ENCODE data around the gene SEMA4D. TPM values are rescaled to one million over a fixed set of nuclear protein-coding genes. Genes with fewer than 3 reads are reported as not detected.

SEMA4D gene
- total and polyA plus RNA-seq, 9 of the 15 experiments (the other 6 are each of a cell fraction or from before 2014, with no cell fraction given): 0.38 to 5.1 (median 1.8) TPM

DNA sequence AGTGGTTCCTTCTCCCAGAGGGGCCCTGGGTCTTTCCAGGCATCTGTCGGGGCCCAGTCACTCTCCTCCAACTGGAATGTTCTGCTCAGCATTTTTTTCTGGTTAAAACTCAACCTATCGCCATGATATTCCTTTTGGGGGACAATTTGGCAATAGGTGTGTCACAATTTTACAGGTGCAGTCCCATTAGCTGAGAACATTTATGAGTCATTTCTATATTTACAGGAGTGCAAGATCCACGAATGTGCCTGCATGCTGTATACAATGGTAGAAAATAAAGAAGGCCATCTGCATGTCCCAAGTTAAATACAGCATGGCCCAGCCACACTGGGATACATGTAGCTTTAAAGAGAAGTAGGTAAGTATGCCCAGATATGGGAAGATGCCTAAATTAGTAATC lies 28.8 kb upstream of the SEMA4D start:
- H3K9me3 ChIP-seq (replicated peaks; ENCODE audit: control insufficient read depth, insufficient read depth, low read depth, low read length): no peaks in the 10 kb centered on the region
- intact Hi-C loops (cut with micrococcal nuclease) (no loop called here), in situ Hi-C loops (cut with MboI) (no loop called here)
- H3K9me1 ChIP-seq (ENCODE audit: control insufficient read depth, insufficient read depth, low read length): no peaks in the 10 kb centered on the region
- ChIA-PET POLR2A (no interaction called here), CTCF (ENCODE audit: low intra/inter-chr PET ratio) (no interaction called here)
- peaks cover 0 to 3% of the 10 kb centered on the region in 2 experiments; a peak in 2 of 5 replicates for H3K4me1 ChIP-seq (replicated peaks in 1 of 2; ENCODE audit: control insufficient read depth in 2 of 2, insufficient read depth in 2 of 2, low read length in 2 of 2)
- no peak overlapping the region for H3K9ac ChIP-seq (ENCODE audit: insufficient read depth in 1 of 2, low read depth in 2 of 2, low read length in 2 of 2)
- H3K36me3 ChIP-seq (ENCODE audit: control insufficient read depth, insufficient read depth, low read length): no peaks in the 10 kb centered on the region
- H3K79me2 ChIP-seq (ENCODE audit: control insufficient read depth, insufficient read depth, low read length): no peaks in the 10 kb centered on the region
- no TSS peak for BruUV-seq (replicated peaks)
- peaks cover 0 to 16% of the 10 kb centered on the region in 2 experiments; a peak in 1 of 5 replicates for H3K27me3 ChIP-seq (ENCODE audit: control insufficient read depth in 2 of 2, insufficient read depth in 2 of 2, low read length in 2 of 2)
- H4K20me1 ChIP-seq (replicated peaks; ENCODE audit: control insufficient read depth, insufficient read depth, low read length): no peaks in the 10 kb centered on the region
- DNase-seq (ENCODE audit: extremely low read depth in 1 of 4, low spot score in 3 of 4) (no peak), FAIRE-seq (no peak), ATAC-seq (no peak)
- no peak overlapping the region for H3K4me3 ChIP-seq
- no peak overlapping the region for H3K4me2 ChIP-seq (ENCODE audit: insufficient read depth, low read length)
- 6% methylated on average over 3 of the region's 3 CpGs for WGBS (ENCODE audit: insufficient coverage, low coverage, missing lambda C conversion rate)
- TF ChIP-seq ZNF354B (CRISPR knock-in tag; IDR thresholded peaks at IDR 0.05) (no peak), FOXJ2 (tag; IDR thresholded peaks at IDR 0.05) (no peak)
- H3K27ac ChIP-seq (ENCODE audit: extremely low read depth, low read depth, low read length): no peak overlapping the region
- no peak overlapping the region for H2AFZ ChIP-seq (ENCODE audit: low read depth, low read length)

DNA sequence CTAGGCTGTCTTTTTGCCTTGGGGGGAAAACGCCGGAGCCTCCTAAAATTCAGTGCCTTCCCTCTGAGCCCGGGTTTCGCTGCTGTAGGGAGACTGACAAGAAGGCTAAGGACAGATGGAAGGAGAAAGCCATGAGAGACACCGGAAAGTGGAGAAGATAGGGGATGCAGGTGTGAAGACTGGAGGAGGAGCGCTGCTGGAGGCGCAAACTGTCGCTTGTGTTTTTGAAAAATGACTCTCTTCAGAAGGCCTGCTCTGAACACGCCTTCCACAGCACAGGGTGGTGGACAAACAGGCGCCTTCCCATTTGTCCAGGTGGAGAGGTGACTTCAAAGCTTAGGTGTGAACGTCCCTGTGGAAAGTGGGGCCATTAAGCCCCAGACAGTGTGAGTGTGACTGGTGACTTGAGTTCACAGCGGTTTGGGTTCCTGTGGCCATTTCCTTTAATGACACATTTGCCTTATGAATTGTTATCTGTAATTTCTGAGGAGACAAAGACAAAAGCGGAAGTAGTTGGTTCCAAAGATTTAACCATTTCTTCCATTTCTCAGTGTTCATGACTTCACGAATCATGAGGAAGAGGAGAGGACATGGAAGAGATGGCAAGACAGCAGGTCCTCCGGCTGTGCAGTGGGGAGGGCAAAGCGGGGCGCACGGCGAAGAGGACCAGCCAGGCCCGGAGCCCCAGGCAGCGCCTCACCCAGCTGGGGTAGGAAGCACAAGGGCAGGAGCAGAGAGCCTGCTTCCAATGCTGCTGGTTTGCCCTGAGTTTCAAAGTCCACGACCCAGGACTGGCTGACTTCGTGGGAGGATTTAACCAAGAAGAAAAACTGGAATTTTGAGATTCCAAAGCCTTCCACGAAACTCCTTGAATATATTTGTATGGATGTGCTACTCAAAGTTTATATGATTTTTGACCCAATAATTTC lies 27.8 kb upstream of the SEMA4D start:
- no peaks in the 10 kb centered on the region for H3K36me3 ChIP-seq (ENCODE audit: control insufficient read depth, insufficient read depth, low read length)
- ATAC-seq (no peak), FAIRE-seq (no peak), DNase-seq (ENCODE audit: extremely low read depth in 1 of 4, low spot score in 3 of 4) (no peak)
- H3K27ac ChIP-seq (ENCODE audit: extremely low read depth, low read depth, low read length): no peak overlapping the region
- intact Hi-C loops (cut with micrococcal nuclease) (no loop called here), in situ Hi-C loops (cut with MboI) (no loop called here)
- ChIA-PET POLR2A (interaction anchor here (0.6 kb wide), 1 partner anchor 1284 kb away, joined by 3 read pairs; no protein-coding TSS in a partner anchor), CTCF (ENCODE audit: low intra/inter-chr PET ratio) (no interaction called here)
- TF ChIP-seq, protein P1, sequence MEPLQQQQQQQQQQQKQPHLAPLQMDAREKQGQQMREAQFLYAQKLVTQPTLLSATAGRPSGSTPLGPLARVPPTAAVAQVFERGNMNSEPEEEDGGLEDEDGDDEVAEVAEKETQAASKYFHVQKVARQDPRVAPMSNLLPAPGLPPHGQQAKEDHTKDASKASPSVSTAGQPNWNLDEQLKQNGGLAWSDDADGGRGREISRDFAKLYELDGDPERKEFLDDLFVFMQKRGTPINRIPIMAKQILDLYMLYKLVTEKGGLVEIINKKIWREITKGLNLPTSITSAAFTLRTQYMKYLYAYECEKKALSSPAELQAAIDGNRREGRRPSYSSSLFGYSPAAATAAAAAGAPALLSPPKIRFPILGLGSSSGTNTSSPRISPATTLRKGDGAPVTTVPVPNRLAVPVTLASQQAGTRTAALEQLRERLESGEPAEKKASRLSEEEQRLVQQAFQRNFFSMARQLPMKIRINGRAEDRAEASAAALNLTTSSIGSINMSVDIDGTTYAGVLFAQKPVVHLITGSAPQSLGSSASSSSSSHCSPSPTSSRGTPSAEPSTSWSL (CRISPR knock-in tag; IDR thresholded peaks at IDR 0.05; ENCODE audit: borderline replicate concordance): no peak
- TF ChIP-seq GABPA (tag; conservative IDR thresholded peaks at IDR 0.05; ENCODE audit: low read depth) (0 out of 2 replicates have a peak, but pooled peaks have one; percentile 27), NFYB (IDR thresholded peaks at IDR 0.05; ENCODE audit: extremely low read depth, insufficient read length) (no peak)
- TF ChIP-seq, protein P2, sequence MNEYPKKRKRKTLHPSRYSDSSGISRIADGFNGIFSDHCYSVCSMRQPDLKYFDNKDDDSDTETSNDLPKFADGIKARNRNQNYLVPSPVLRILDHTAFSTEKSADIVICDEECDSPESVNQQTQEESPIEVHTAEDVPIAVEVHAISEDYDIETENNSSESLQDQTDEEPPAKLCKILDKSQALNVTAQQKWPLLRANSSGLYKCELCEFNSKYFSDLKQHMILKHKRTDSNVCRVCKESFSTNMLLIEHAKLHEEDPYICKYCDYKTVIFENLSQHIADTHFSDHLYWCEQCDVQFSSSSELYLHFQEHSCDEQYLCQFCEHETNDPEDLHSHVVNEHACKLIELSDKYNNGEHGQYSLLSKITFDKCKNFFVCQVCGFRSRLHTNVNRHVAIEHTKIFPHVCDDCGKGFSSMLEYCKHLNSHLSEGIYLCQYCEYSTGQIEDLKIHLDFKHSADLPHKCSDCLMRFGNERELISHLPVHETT (CRISPR knock-in tag; conservative IDR thresholded peaks at IDR 0.05 in 1 of 2, IDR thresholded peaks at IDR 0.05 in 1 of 2): 0 out of 4 replicates have a peak, but pooled peaks of 1 of the 2 experiments have one; percentile 43
- no peaks in the 10 kb centered on the region for H3K79me2 ChIP-seq (ENCODE audit: control insufficient read depth, insufficient read depth, low read length)
- H3K9me3 ChIP-seq (replicated peaks; ENCODE audit: control insufficient read depth, insufficient read depth, low read depth, low read length): no peaks in the 10 kb centered on the region
- peak overlapping the region; percentile 51; the same call in 1 of the 2 replicates for H2AFZ ChIP-seq (ENCODE audit: low read depth, low read length)
- H4K20me1 ChIP-seq (replicated peaks; ENCODE audit: control insufficient read depth, insufficient read depth, low read length): no peaks in the 10 kb centered on the region
- H3K9me1 ChIP-seq (ENCODE audit: control insufficient read depth, insufficient read depth, low read length): no peaks in the 10 kb centered on the region
- H3K9ac ChIP-seq (ENCODE audit: insufficient read depth in 1 of 2, low read depth in 2 of 2, low read length in 2 of 2): no peak overlapping the region
- H3K27me3 ChIP-seq (ENCODE audit: control insufficient read depth in 2 of 2, insufficient read depth in 2 of 2, low read length in 2 of 2): peaks cover 0 to 16% of the 10 kb centered on the region in 2 experiments; a peak in 1 of 5 replicates
- H3K4me1 ChIP-seq (replicated peaks in 1 of 2; ENCODE audit: control insufficient read depth in 2 of 2, insufficient read depth in 2 of 2, low read length in 2 of 2): peaks cover 0 to 3% of the 10 kb centered on the region in 2 experiments; a peak in 2 of 5 replicates
- H3K4me2 ChIP-seq (ENCODE audit: insufficient read depth, low read length): no peak overlapping the region
- H3K4me3 ChIP-seq: no peak overlapping the region
- 3% methylated on average over 18 of the region's 24 CpGs for WGBS (ENCODE audit: insufficient coverage, low coverage, missing lambda C conversion rate)
- no TSS peak for BruUV-seq (replicated peaks)

All from K562 (cell line).